Heart left ventricle (tissue), 13 donors: ENCODE data around the gene LRP1B.

Experiments
- POLR2A ChIP-seq, 2 donors: fragments of 450-650 bp; IDR thresholded peaks; one replicate each; pipeline ENCODE4 v1.6.1; 2017; ENCODE audit warnings: antibody characterized with exemption in 2 of 2, mild to moderate bottlenecking in 2 of 2, moderate library complexity in 2 of 2
- TF ChIP-seq, protein P1 (sequence below), 12 donors: fragments of 200-600 bp; sonication (generic) in 4 of 12; IDR thresholded peaks; one replicate each; pipeline versions ENCODE4 v1.5.0 to v1.8.0; 2018 to 2022; ENCODE audit warnings: antibody characterized with exemption in 12 of 12, mild to moderate bottlenecking in 5 of 12
- donor health status: ischemic (EF 13 %, LVEDD 7.1; RV severe dilation, severe dysfunction).
- donor health status: DM: no; HTN: yes; CAD: no.
- donor health status: DM: no; HTN: no; CAD: no.
- donor health status: ischemic (EF 25% LVEDD 6.9; RV normal size, moderate dysfunction).
- donor health status: ischemic (EF 25% LVEDD 5.7; RV mildly dilated, moderate dysfunction).
- donor health status: ischemic (EF 35%, LVEDD 5.7; RV mildly dilated, moderate dysfunction).
- donor health status: nonischemic (EF 11% LVEDD 7.7; RV severe dilation, severe dysfunction).
- donor health status: DM: yes; HTN: yes; CAD: no.
- donor health status: PGD.
- donor health status: ischemic (EF 29% LVEDD 5.4; RV normal size, mild dysfunction).
- donor health status: nonischemic (EF 23%, LVEDD 6.1; RV moderate dilation, normal function).

DNA sequence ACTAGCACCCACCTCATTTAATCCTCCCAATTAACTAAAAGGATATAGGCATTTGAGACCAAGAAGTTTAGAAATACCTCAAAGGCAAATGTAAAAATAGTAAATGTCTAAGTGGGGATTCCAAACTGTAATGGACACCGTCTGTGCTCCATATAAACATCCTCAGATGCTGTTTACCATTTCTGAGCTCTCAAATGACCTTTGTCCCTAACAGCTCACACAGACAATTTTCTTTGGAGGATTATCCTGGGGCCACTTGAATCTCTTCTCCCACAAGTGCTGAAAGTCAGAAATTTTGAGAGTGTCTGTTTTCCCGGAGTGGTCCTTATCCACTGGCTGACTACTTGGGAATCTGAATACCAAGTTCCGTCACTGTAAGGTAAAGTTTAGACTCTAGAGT is 1418.9 kb downstream of the LRP1B start:
- TF ChIP-seq, protein P1, sequence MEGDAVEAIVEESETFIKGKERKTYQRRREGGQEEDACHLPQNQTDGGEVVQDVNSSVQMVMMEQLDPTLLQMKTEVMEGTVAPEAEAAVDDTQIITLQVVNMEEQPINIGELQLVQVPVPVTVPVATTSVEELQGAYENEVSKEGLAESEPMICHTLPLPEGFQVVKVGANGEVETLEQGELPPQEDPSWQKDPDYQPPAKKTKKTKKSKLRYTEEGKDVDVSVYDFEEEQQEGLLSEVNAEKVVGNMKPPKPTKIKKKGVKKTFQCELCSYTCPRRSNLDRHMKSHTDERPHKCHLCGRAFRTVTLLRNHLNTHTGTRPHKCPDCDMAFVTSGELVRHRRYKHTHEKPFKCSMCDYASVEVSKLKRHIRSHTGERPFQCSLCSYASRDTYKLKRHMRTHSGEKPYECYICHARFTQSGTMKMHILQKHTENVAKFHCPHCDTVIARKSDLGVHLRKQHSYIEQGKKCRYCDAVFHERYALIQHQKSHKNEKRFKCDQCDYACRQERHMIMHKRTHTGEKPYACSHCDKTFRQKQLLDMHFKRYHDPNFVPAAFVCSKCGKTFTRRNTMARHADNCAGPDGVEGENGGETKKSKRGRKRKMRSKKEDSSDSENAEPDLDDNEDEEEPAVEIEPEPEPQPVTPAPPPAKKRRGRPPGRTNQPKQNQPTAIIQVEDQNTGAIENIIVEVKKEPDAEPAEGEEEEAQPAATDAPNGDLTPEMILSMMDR (IDR thresholded peaks at IDR 0.05) = no peak
- TF ChIP-seq POLR2A (IDR thresholded peaks at IDR 0.05) = no peak
